Measurements from ENCODE around the gene AP1S3. TPM values are rescaled to one million over a fixed set of nuclear protein-coding genes. Genes with fewer than 3 reads are reported as not detected.

AP1S3 gene
- polyA plus RNA-seq, 2 of the 4 experiments (the other 2 are of a cell fraction), result 42.9 to 57.0 TPM

DNA sequence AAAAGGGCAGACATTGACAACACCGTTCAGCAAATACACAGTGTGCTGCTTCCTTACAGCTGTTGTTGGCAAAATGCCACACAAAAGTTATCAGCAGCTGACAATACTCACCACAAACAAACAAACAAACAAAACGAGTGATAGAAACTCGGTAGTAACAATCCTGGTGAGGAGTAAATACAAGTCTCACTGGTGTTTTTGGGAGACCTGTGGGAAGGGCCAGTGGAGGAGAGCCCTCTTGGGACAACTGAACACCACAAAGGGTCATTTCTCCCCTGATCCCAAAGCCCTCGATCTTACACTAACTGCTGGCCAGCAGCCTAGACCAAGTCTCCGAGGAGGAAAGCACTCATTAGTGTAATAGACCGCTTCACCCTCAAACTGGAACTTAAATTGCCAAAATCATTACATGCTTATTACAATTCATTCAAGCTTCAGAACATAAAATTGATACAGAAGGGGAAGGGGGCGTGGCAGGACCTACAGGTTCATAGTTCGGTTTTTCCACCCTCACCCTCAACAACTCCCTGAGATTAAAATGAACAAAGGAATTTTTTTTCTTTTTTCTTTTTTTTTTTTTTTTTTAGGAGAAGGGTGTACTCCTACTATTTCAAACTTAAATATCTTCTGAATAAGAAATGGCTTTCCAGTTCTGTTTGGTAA is 5.0 kb downstream of the AP1S3 start:
- Histone ChIP-seq H3K4me3 (no peak overlapping the region), H3K9me3 (no peaks in the 10 kb centered on the region), H3K27ac (no peak overlapping the region), H3K4me2 (no peak overlapping the region), H3K4me1 (peaks cover 28% of the 10 kb centered on the region)
- FAIRE-seq (no peak), ATAC-seq (no peak), DNase-seq (ENCODE audit: low read depth in 1 of 2, low spot score in 1 of 2) (no peak)
- WGBS (ENCODE audit: missing lambda C conversion rate), result 58% methylated on average over 8 of the region's 8 CpGs
- POLR2A ChIA-PET, result no interaction called here
- CTCF ChIA-PET, result interaction anchor here (1.0 kb wide), 1 partner anchor 861 kb away, joined by 3 read pairs; no protein-coding TSS in a partner anchor
- TF ChIP-seq NR3C1 (IDR thresholded peaks at IDR 0.05) (no peak), RNF2 (IDR thresholded peaks at IDR 0.05; ENCODE audit: borderline replicate concordance, low read depth) (no peak)

GRCh38 chr2:223829128-223829527 is 8.3 kb downstream of the AP1S3 start:
- FAIRE-seq (no peak), ATAC-seq (no peak), DNase-seq (ENCODE audit: low read depth in 1 of 2, low spot score in 1 of 2) (no peak)
- Histone ChIP-seq H3K27ac (no peak overlapping the region), H3K4me1 (peaks cover 13% of the 10 kb centered on the region; the same call in 2 of the 3 replicates), H3K4me3 (no peak overlapping the region), H3K9me3 (no peaks in the 10 kb centered on the region), H3K4me2 (no peak overlapping the region)
- TF ChIP-seq CTCF (IDR thresholded peaks at IDR 0.05), result no peak
- TF ChIP-seq EHMT2 (IDR thresholded peaks at IDR 0.05; ENCODE audit: low read depth), result no peak
- no peak for TF ChIP-seq KDM5A (IDR thresholded peaks at IDR 0.05)
- TF ChIP-seq FOSL2 (IDR thresholded peaks at IDR 0.05), result no peak
- TF ChIP-seq FOSL2 (CRISPR knock-in tag; IDR thresholded peaks at IDR 0.05), result no peak
- no peak for TF ChIP-seq MAFK (IDR thresholded peaks at IDR 0.05; ENCODE audit: partially characterized antibody)
- TF ChIP-seq RFX5 (IDR thresholded peaks at IDR 0.05), result no peak
- TF ChIP-seq, protein P1, sequence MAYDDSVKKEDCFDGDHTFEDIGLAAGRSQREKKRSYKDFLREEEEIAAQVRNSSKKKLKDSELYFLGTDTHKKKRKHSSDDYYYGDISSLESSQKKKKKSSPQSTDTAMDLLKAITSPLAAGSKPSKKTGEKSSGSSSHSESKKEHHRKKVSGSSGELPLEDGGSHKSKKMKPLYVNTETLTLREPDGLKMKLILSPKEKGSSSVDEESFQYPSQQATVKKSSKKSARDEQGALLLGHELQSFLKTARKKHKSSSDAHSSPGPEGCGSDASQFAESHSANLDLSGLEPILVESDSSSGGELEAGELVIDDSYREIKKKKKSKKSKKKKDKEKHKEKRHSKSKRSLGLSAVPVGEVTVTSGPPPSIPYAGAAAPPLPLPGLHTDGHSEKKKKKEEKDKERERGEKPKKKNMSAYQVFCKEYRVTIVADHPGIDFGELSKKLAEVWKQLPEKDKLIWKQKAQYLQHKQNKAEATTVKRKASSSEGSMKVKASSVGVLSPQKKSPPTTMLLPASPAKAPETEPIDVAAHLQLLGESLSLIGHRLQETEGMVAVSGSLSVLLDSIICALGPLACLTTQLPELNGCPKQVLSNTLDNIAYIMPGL (CRISPR knock-in tag; IDR thresholded peaks at IDR 0.05; ENCODE audit: borderline replicate concordance), result no peak
- TF ChIP-seq HES2 (IDR thresholded peaks at IDR 0.05), result no peak
- TF ChIP-seq TFCP2L1 (CRISPR knock-in tag; IDR thresholded peaks at IDR 0.05), result no peak
- TF ChIP-seq ZC3H11A (IDR thresholded peaks at IDR 0.05), result no peak
- TF ChIP-seq JUNB (IDR thresholded peaks at IDR 0.05), result no peak
- TF ChIP-seq BCL3 (IDR thresholded peaks at IDR 0.05), result no peak
- TF ChIP-seq POLR2A (IDR thresholded peaks at IDR 0.05; ENCODE audit: low read length), result no peak
- no peak for TF ChIP-seq MAZ (IDR thresholded peaks at IDR 0.05; ENCODE audit: borderline replicate concordance, low read depth, low read length)
- no peak for TF ChIP-seq MYC (IDR thresholded peaks at IDR 0.05; ENCODE audit: borderline replicate concordance, low read length)
- TF ChIP-seq NPAS2 (CRISPR knock-in tag; IDR thresholded peaks at IDR 0.05; ENCODE audit: borderline replicate concordance), result no peak
- TF ChIP-seq ESRRA (IDR thresholded peaks at IDR 0.05; ENCODE audit: borderline replicate concordance, low read length), result no peak
- no peak for TF ChIP-seq E2F6 (IDR thresholded peaks at IDR 0.05; ENCODE audit: borderline replicate concordance, low read depth)
- TF ChIP-seq GATA3 (IDR thresholded peaks at IDR 0.05; ENCODE audit: borderline replicate concordance), result no peak
- WGBS (ENCODE audit: missing lambda C conversion rate), result 95% methylated on average over 5 of the region's 5 CpGs
- ChIA-PET POLR2A (no interaction called here), CTCF (interaction anchor here (0.7 to 2.8 kb wide), 3 partner anchors 9 to 857 kb away, joined by 3 to 9 read pairs (median 5); partner anchors contain the start of gene AP1S3)
